Measurements from ENCODE around the gene MC2R.

MC2R gene

GRCh38 chr18:13914756-13915155, 580 bp downstream of the MC2R start:
- no peak for ATAC-seq
- no peak for TF ChIP-seq GLIS3 (CRISPR knock-in tag; IDR thresholded peaks at IDR 0.05)
- no peak for TF ChIP-seq ISL1 (CRISPR knock-in tag; IDR thresholded peaks at IDR 0.05)
- TF ChIP-seq ZNF70 (CRISPR knock-in tag; IDR thresholded peaks at IDR 0.05), result no peak
- no peak for TF ChIP-seq PPARA (CRISPR knock-in tag; IDR thresholded peaks at IDR 0.05; ENCODE audit: borderline replicate concordance)
- TF ChIP-seq TCF4 (CRISPR knock-in tag; IDR thresholded peaks at IDR 0.05; ENCODE audit: borderline replicate concordance), result no peak
- TF ChIP-seq OSR1 (CRISPR knock-in tag; IDR thresholded peaks at IDR 0.05), result no peak
- TF ChIP-seq, protein P1, sequence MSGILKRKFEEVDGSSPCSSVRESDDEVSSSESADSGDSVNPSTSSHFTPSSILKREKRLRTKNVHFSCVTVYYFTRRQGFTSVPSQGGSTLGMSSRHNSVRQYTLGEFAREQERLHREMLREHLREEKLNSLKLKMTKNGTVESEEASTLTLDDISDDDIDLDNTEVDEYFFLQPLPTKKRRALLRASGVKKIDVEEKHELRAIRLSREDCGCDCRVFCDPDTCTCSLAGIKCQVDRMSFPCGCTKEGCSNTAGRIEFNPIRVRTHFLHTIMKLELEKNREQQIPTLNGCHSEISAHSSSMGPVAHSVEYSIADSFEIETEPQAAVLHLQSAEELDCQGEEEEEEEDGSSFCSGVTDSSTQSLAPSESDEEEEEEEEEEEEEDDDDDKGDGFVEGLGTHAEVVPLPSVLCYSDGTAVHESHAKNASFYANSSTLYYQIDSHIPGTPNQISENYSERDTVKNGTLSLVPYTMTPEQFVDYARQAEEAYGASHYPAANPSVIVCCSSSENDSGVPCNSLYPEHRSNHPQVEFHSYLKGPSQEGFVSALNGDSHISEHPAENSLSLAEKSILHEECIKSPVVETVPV (CRISPR knock-in tag; IDR thresholded peaks at IDR 0.05), result no peak
- TF ChIP-seq ARNTL (CRISPR knock-in tag; IDR thresholded peaks at IDR 0.05; ENCODE audit: borderline replicate concordance, low read depth), result no peak
- TF ChIP-seq TOX (CRISPR knock-in tag; IDR thresholded peaks at IDR 0.05; ENCODE audit: borderline replicate concordance), result no peak
- TF ChIP-seq ZFP3 (CRISPR knock-in tag; IDR thresholded peaks at IDR 0.05), result no peak
- TF ChIP-seq, protein P2, sequence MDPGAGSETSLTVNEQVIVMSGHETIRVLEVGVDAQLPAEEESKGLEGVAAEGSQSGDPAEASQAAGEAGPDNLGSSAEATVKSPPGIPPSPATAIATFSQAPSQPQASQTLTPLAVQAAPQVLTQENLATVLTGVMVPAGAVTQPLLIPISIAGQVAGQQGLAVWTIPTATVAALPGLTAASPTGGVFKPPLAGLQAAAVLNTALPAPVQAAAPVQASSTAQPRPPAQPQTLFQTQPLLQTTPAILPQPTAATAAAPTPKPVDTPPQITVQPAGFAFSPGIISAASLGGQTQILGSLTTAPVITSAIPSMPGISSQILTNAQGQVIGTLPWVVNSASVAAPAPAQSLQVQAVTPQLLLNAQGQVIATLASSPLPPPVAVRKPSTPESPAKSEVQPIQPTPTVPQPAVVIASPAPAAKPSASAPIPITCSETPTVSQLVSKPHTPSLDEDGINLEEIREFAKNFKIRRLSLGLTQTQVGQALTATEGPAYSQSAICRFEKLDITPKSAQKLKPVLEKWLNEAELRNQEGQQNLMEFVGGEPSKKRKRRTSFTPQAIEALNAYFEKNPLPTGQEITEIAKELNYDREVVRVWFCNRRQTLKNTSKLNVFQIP (CRISPR knock-in tag; IDR thresholded peaks at IDR 0.05; ENCODE audit: borderline replicate concordance, low read depth), result no peak
- TF ChIP-seq CSDC2 (CRISPR knock-in tag; IDR thresholded peaks at IDR 0.05), result no peak
- TF ChIP-seq, protein P3, sequence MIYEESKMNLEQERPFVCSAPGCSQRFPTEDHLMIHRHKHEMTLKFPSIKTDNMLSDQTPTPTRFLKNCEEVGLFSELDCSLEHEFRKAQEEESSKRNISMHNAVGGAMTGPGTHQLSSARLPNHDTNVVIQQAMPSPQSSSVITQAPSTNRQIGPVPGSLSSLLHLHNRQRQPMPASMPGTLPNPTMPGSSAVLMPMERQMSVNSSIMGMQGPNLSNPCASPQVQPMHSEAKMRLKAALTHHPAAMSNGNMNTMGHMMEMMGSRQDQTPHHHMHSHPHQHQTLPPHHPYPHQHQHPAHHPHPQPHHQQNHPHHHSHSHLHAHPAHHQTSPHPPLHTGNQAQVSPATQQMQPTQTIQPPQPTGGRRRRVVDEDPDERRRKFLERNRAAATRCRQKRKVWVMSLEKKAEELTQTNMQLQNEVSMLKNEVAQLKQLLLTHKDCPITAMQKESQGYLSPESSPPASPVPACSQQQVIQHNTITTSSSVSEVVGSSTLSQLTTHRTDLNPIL (CRISPR knock-in tag; IDR thresholded peaks at IDR 0.05; ENCODE audit: low read depth), result no peak
- no peak for TF ChIP-seq SNAI2 (CRISPR knock-in tag; IDR thresholded peaks at IDR 0.05)

GRCh38 chr18:13914170-13914569, 1.2 kb downstream of the MC2R start:
- TF ChIP-seq ZC3H10 (CRISPR knock-in tag; IDR thresholded peaks at IDR 0.05) (no peak), BACH2 (CRISPR knock-in tag; IDR thresholded peaks at IDR 0.05; ENCODE audit: borderline replicate concordance) (no peak), ARNTL (CRISPR knock-in tag; IDR thresholded peaks at IDR 0.05; ENCODE audit: borderline replicate concordance, low read depth) (no peak)
- TF ChIP-seq, protein P4, sequence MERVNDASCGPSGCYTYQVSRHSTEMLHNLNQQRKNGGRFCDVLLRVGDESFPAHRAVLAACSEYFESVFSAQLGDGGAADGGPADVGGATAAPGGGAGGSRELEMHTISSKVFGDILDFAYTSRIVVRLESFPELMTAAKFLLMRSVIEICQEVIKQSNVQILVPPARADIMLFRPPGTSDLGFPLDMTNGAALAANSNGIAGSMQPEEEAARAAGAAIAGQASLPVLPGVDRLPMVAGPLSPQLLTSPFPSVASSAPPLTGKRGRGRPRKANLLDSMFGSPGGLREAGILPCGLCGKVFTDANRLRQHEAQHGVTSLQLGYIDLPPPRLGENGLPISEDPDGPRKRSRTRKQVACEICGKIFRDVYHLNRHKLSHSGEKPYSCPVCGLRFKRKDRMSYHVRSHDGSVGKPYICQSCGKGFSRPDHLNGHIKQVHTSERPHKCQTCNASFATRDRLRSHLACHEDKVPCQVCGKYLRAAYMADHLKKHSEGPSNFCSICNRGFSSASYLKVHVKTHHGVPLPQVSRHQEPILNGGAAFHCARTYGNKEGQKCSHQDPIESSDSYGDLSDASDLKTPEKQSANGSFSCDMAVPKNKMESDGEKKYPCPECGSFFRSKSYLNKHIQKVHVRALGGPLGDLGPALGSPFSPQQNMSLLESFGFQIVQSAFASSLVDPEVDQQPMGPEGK (CRISPR knock-in tag; IDR thresholded peaks at IDR 0.05; ENCODE audit: borderline replicate concordance), result no peak
- TF ChIP-seq, protein P2 (CRISPR knock-in tag; IDR thresholded peaks at IDR 0.05; ENCODE audit: borderline replicate concordance, low read depth), result no peak
- ATAC-seq, result no peak

DNA sequence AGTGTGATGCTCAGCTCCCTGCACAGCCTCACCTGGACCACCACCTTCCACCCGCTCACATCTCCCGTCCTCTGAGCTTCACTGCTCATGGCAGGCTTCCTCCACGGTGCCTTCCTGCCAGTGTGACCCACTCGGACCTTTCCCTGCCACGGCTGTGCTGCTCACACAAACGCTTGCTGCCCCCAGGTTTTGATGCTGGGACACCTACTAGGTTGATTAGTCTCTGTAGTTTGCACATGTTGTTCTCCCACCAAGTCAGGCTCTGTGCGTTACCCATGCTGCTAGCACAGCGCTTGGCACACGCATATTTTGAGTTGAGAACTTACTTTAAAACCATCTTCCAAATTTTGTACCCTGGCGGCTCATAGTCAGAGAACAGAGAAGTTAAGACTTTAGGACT, 2.1 kb downstream of the MC2R start:
- no peak for TF ChIP-seq TCF4 (CRISPR knock-in tag; IDR thresholded peaks at IDR 0.05; ENCODE audit: borderline replicate concordance)
- no peak for TF ChIP-seq ARNTL (CRISPR knock-in tag; IDR thresholded peaks at IDR 0.05; ENCODE audit: borderline replicate concordance, low read depth)
- TF ChIP-seq GLIS3 (CRISPR knock-in tag; IDR thresholded peaks at IDR 0.05), result no peak
- no peak for TF ChIP-seq SNAI2 (CRISPR knock-in tag; IDR thresholded peaks at IDR 0.05)
- no peak for TF ChIP-seq OSR1 (CRISPR knock-in tag; IDR thresholded peaks at IDR 0.05)
- TF ChIP-seq ZNF70 (CRISPR knock-in tag; IDR thresholded peaks at IDR 0.05), result no peak
- TF ChIP-seq ZNF565 (CRISPR knock-in tag; conservative IDR thresholded peaks at IDR 0.05; ENCODE audit: low read depth), result no peak
- TF ChIP-seq RARB (CRISPR knock-in tag; IDR thresholded peaks at IDR 0.05), result no peak
- no peak for TF ChIP-seq ZNF8 (CRISPR knock-in tag; IDR thresholded peaks at IDR 0.05)
- TF ChIP-seq, protein P3 (CRISPR knock-in tag; IDR thresholded peaks at IDR 0.05; ENCODE audit: low read depth), result no peak
- no peak for TF ChIP-seq BACH2 (CRISPR knock-in tag; IDR thresholded peaks at IDR 0.05; ENCODE audit: borderline replicate concordance)
- TF ChIP-seq, protein P5, sequence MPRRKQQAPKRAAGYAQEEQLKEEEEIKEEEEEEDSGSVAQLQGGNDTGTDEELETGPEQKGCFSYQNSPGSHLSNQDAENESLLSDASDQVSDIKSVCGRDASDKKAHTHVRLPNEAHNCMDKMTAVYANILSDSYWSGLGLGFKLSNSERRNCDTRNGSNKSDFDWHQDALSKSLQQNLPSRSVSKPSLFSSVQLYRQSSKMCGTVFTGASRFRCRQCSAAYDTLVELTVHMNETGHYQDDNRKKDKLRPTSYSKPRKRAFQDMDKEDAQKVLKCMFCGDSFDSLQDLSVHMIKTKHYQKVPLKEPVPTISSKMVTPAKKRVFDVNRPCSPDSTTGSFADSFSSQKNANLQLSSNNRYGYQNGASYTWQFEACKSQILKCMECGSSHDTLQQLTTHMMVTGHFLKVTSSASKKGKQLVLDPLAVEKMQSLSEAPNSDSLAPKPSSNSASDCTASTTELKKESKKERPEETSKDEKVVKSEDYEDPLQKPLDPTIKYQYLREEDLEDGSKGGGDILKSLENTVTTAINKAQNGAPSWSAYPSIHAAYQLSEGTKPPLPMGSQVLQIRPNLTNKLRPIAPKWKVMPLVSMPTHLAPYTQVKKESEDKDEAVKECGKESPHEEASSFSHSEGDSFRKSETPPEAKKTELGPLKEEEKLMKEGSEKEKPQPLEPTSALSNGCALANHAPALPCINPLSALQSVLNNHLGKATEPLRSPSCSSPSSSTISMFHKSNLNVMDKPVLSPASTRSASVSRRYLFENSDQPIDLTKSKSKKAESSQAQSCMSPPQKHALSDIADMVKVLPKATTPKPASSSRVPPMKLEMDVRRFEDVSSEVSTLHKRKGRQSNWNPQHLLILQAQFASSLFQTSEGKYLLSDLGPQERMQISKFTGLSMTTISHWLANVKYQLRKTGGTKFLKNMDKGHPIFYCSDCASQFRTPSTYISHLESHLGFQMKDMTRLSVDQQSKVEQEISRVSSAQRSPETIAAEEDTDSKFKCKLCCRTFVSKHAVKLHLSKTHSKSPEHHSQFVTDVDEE (CRISPR knock-in tag; IDR thresholded peaks at IDR 0.05), result no peak
- TF ChIP-seq, protein P2 (CRISPR knock-in tag; IDR thresholded peaks at IDR 0.05; ENCODE audit: borderline replicate concordance, low read depth), result no peak
- no peak for TF ChIP-seq ZFP30 (CRISPR knock-in tag; IDR thresholded peaks at IDR 0.05)
- ATAC-seq, result no peak

Measured in SK-N-SH treated with all-trans-retinoic acid at 6 μM for 48 hours (cell line).